ENCODE data around the gene VIPAS39.

The VIPAS39 gene

DNA sequence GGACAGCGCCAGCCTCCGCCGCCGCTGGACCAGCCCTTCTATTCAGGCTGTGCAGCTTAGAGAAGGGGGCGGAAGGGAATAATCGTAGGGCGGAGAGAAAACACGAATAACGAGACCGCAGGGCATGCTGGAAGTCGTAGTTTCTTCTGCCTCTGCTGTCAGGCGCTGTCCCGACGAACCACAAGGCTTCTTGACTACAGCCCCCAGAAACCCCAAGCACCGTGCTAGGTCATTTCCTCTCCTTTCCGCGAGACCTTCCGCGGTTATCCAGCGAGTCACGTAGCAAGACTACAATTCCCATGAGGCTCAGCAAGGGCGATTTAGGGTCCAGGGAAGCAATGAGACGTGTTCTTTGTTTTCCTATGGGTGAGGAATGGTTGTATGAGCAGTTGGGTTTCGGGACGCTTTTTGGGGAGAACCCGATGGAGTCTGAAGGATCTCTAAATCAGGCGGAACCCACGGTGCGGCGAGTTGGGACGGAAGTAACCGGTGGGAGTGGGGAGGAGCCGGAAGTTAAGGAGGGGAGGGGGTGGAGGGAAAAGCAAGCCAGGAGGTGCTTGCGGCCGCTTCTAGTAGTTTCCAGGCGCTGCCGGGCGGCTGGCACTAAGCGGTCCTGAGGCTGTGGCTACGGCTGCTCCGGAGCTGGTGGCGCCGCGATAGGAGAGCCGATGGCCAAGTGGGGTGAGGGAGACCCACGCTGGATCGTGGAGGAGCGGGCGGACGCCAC lies at the start of gene VIPAS39, which contains the start of gene AHSA1:
Gene VIPAS39, minus strand, starts transcription at position 80 of the 727 bp plus-strand sequence. CDS start 3,499 bp downstream, outside the sequence.
Gene AHSA1, plus strand, starts transcription at position 572 of the 727 bp plus-strand sequence. Its CDS starts 97 bp downstream, at position 669.
- Histone ChIP-seq H3K27ac (ENCODE audit: low read depth, low read length) (peak within 1 kb of the TSS; percentile 90), H2AFZ (ENCODE audit: low read length, unreplicated experiment) (peak within 1 kb of the TSS; percentile 99), H3K36me3 (ENCODE audit: insufficient read depth, low read length) (peaks cover 29% of the 10 kb centered on the region), H3K27me3 (ENCODE audit: insufficient read depth, low read length) (no peaks in the 10 kb centered on the region), H3K4me3 (ENCODE audit: low read depth, low read length) (peak within 1 kb of the TSS; percentile 96), H3K4me1 (ENCODE audit: control insufficient read depth, insufficient read depth, low read length, unreplicated experiment) (peaks cover 15% of the 10 kb centered on the region), H3K79me2 (ENCODE audit: control insufficient read depth, insufficient read depth, low read length, unreplicated experiment) (peaks cover 55% of the 10 kb centered on the region)

- no peak overlapping the region for H3K4me3 ChIP-seq (ENCODE audit: low read depth, low read length)
- peaks cover 3% of the 10 kb centered on the region for H3K4me1 ChIP-seq (ENCODE audit: control insufficient read depth, insufficient read depth, low read length, unreplicated experiment)
- H3K79me2 ChIP-seq (ENCODE audit: control insufficient read depth, insufficient read depth, low read length, unreplicated experiment): no peaks in the 10 kb centered on the region
- no peak overlapping the region for H3K27ac ChIP-seq (ENCODE audit: low read depth, low read length)
- H3K27me3 ChIP-seq (ENCODE audit: insufficient read depth, low read length): peaks cover 7% of the 10 kb centered on the region
- H3K36me3 ChIP-seq (ENCODE audit: insufficient read depth, low read length): no peaks in the 10 kb centered on the region
- H2AFZ ChIP-seq (ENCODE audit: low read length, unreplicated experiment): no peak overlapping the region
Measured at GRCh38 chr14:77505031-77505430, 47.6 kb upstream of the VIPAS39 start.

DNA sequence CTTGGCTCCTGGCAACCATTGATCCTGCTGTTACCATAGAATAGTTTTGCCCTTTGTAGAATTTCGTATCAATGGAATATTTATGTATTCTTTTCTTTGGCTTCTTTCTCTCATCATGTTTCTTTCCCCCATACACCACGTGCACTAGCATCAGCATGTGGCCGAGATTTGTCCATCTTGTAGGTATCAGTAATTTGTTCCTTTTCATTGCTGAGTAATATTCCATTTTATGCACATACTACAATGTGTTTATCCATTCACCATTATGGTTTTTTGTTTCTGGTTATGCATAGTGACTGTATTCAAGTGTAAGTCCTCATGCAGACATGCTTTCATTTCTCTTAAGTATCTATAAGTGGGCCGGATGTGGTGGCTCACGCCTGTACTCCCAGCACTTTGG lies 45.7 kb upstream of the VIPAS39 start:
- H3K4me1 ChIP-seq (ENCODE audit: control insufficient read depth, insufficient read depth, low read length, unreplicated experiment): no peaks in the 10 kb centered on the region
- H3K27ac ChIP-seq (ENCODE audit: low read depth, low read length): no peak overlapping the region
- H2AFZ ChIP-seq (ENCODE audit: low read length, unreplicated experiment): no peak overlapping the region
- H3K4me3 ChIP-seq (ENCODE audit: low read depth, low read length): no peak overlapping the region
- H3K27me3 ChIP-seq (ENCODE audit: insufficient read depth, low read length): peaks cover 25% of the 10 kb centered on the region
- H3K79me2 ChIP-seq (ENCODE audit: control insufficient read depth, insufficient read depth, low read length, unreplicated experiment): no peaks in the 10 kb centered on the region
- no peaks in the 10 kb centered on the region for H3K36me3 ChIP-seq (ENCODE audit: insufficient read depth, low read length)

- Histone ChIP-seq H3K27me3 (ENCODE audit: insufficient read depth, low read length) (peaks cover 30% of the 10 kb centered on the region), H3K79me2 (ENCODE audit: control insufficient read depth, insufficient read depth, low read length, unreplicated experiment) (no peaks in the 10 kb centered on the region), H3K27ac (ENCODE audit: low read depth, low read length) (no peak overlapping the region), H3K4me3 (ENCODE audit: low read depth, low read length) (no peak overlapping the region), H3K36me3 (ENCODE audit: insufficient read depth, low read length) (no peaks in the 10 kb centered on the region), H3K4me1 (ENCODE audit: control insufficient read depth, insufficient read depth, low read length, unreplicated experiment) (no peaks in the 10 kb centered on the region), H2AFZ (ENCODE audit: low read length, unreplicated experiment) (no peak overlapping the region)
Measured at GRCh38 chr14:77502109-77502782, 44.8 kb upstream of the VIPAS39 start.

DNA sequence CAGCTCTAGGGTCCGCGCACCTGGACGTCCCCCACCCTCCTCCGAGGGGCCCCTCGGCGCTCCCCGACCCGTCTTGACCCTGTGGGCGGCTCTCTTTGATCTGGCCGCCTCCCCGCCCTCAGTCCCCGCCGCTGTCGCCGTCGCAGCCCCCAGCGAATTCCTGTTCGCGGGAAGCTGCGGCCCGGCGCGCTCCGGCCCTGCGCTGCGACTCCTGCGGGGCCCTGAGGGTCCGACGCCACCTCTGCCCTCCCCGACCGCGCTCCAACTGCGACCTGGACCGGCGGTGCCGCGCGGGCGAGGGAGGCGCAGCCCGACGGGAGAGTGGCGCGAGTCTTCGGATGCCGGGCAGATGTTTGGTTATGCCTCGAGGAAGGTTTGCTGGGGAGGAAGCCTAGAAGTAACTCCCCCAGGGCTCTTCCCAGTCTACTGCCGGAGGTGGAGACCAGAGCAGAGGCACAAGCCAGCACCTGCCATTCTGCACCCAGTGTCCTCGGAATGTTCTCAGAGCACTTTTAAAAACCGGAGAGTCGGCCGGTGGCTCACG lies 41.7 kb upstream of the VIPAS39 start:
- H3K4me3 ChIP-seq (ENCODE audit: low read depth, low read length): peak overlapping the region; percentile 75
- H2AFZ ChIP-seq (ENCODE audit: low read length, unreplicated experiment): peak overlapping the region; percentile 12
- H3K36me3 ChIP-seq (ENCODE audit: insufficient read depth, low read length): no peaks in the 10 kb centered on the region
- no peaks in the 10 kb centered on the region for H3K4me1 ChIP-seq (ENCODE audit: control insufficient read depth, insufficient read depth, low read length, unreplicated experiment)
- no peak overlapping the region for H3K27ac ChIP-seq (ENCODE audit: low read depth, low read length)
- H3K27me3 ChIP-seq (ENCODE audit: insufficient read depth, low read length): peaks cover 30% of the 10 kb centered on the region
- H3K79me2 ChIP-seq (ENCODE audit: control insufficient read depth, insufficient read depth, low read length, unreplicated experiment): no peaks in the 10 kb centered on the region

DNA sequence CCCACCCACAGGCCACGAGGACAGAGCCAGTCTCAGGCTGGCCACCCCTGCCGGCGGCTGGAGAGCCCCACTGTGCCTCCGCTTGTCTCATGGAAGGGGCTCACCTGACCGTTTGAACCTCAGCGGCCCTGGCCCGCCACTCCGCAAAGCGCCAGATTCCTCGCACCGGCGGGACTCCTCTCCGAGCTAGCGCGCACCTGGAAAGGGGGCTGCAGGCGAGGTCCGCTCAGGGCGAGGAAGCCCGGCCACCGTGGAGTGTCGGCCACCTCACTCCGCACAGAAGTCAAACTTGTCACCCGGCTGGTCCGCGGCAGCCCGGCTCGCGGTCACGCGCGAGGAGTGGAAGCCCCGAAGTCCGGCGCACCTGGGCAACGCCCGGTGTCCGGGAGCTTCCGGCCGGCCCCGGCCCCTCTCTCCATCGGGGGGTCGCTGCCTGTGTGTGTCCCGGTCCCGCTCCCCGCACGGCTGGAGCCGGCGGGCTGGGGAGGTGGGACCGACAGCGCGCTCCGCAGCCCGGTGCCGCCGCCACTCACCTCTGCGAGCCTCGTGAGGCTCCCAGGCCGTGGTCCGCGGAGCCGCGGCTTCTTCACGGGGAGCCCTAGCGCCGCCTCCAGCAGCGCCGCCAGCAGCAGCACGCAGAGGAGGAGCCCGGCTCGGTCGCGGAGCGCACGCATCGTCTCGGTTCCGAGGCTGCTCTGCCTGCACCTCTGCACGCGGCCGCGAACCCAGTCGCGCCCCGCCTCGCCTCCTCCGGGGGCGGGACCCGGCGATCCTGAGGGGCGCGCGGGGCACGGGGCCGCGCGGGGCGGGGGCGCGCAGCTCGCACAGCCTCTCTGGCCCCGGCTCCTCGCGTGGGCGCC lies 40.9 kb upstream of the VIPAS39 start, which contains the start of gene ISM2:
Gene ISM2, minus strand, starts transcription at position 697 of the 860 bp plus-strand sequence. Its CDS starts 23 bp downstream, at position 674.
- no peaks in the 10 kb centered on the region for H3K36me3 ChIP-seq (ENCODE audit: insufficient read depth, low read length)
- H2AFZ ChIP-seq (ENCODE audit: low read length, unreplicated experiment): peak within 1 kb of the TSS; percentile 12
- peak within 1 kb of the TSS; percentile 75 for H3K4me3 ChIP-seq (ENCODE audit: low read depth, low read length)
- no peaks in the 10 kb centered on the region for H3K79me2 ChIP-seq (ENCODE audit: control insufficient read depth, insufficient read depth, low read length, unreplicated experiment)
- H3K4me1 ChIP-seq (ENCODE audit: control insufficient read depth, insufficient read depth, low read length, unreplicated experiment): no peaks in the 10 kb centered on the region
- peaks cover 30% of the 10 kb centered on the region for H3K27me3 ChIP-seq (ENCODE audit: insufficient read depth, low read length)
- no peak within 1 kb of the TSS for H3K27ac ChIP-seq (ENCODE audit: low read depth, low read length)

DNA sequence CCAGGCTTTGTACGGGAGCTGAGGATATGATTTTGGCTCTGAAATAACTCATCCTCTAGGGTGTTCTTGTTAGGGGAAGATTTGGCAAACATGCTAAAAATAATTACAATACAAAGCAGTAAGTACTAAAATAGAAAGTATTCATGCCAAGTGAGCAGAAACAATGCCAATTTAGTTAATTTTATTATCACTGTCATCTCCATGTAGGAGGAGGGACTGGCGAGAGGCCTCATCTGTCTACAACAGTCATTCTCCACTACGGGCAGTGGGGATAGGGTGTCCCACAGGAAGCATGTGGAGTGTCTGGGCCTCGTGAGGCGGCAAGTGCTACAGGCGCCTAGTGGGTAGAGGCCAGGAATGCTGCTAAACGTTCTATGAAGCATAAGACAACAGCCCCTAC lies 37.9 kb upstream of the VIPAS39 start:
- H3K79me2 ChIP-seq (ENCODE audit: control insufficient read depth, insufficient read depth, low read length, unreplicated experiment): no peaks in the 10 kb centered on the region
- H3K27ac ChIP-seq (ENCODE audit: low read depth, low read length): no peak overlapping the region
- no peak overlapping the region for H2AFZ ChIP-seq (ENCODE audit: low read length, unreplicated experiment)
- H3K27me3 ChIP-seq (ENCODE audit: insufficient read depth, low read length): peaks cover 26% of the 10 kb centered on the region
- H3K4me1 ChIP-seq (ENCODE audit: control insufficient read depth, insufficient read depth, low read length, unreplicated experiment): no peaks in the 10 kb centered on the region
- H3K4me3 ChIP-seq (ENCODE audit: low read depth, low read length): no peak overlapping the region
- no peaks in the 10 kb centered on the region for H3K36me3 ChIP-seq (ENCODE audit: insufficient read depth, low read length)

DNA sequence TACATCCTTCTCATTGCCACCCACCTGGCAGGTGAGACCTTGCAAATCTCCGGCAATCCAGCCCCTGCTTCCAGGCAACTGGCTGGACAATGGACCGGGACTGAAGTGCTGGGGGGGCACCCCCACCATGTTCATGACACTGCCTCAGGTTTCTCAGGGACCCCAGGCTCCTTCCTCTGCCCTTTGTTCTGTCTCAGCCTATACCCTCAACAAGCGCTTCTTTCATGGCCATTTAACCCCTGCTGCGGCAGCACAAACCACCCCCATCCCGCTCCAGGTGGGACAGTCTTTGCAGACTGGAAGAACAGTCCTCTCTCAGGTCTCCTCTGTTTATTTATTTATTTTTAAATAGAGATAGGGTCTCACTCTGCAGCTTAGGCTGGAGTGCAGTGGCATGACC lies 33.7 kb upstream of the VIPAS39 start:
- no peaks in the 10 kb centered on the region for H3K79me2 ChIP-seq (ENCODE audit: control insufficient read depth, insufficient read depth, low read length, unreplicated experiment)
- no peaks in the 10 kb centered on the region for H3K4me1 ChIP-seq (ENCODE audit: control insufficient read depth, insufficient read depth, low read length, unreplicated experiment)
- H3K36me3 ChIP-seq (ENCODE audit: insufficient read depth, low read length): no peaks in the 10 kb centered on the region
- no peak overlapping the region for H2AFZ ChIP-seq (ENCODE audit: low read length, unreplicated experiment)
- H3K27ac ChIP-seq (ENCODE audit: low read depth, low read length): no peak overlapping the region
- H3K27me3 ChIP-seq (ENCODE audit: insufficient read depth, low read length): no peaks in the 10 kb centered on the region
- no peak overlapping the region for H3K4me3 ChIP-seq (ENCODE audit: low read depth, low read length)

- no peaks in the 10 kb centered on the region for H3K27me3 ChIP-seq (ENCODE audit: insufficient read depth, low read length)
- H3K79me2 ChIP-seq (ENCODE audit: control insufficient read depth, insufficient read depth, low read length, unreplicated experiment): no peaks in the 10 kb centered on the region
- H3K4me3 ChIP-seq (ENCODE audit: low read depth, low read length): no peak overlapping the region
- H2AFZ ChIP-seq (ENCODE audit: low read length, unreplicated experiment): no peak overlapping the region
- H3K4me1 ChIP-seq (ENCODE audit: control insufficient read depth, insufficient read depth, low read length, unreplicated experiment): no peaks in the 10 kb centered on the region
- no peak overlapping the region for H3K27ac ChIP-seq (ENCODE audit: low read depth, low read length)
- H3K36me3 ChIP-seq (ENCODE audit: insufficient read depth, low read length): no peaks in the 10 kb centered on the region
Measured at GRCh38 chr14:77490347-77490986, 33.1 kb upstream of the VIPAS39 start.

- Histone ChIP-seq H2AFZ (ENCODE audit: low read length, unreplicated experiment) (no peak overlapping the region), H3K4me1 (ENCODE audit: control insufficient read depth, insufficient read depth, low read length, unreplicated experiment) (no peaks in the 10 kb centered on the region), H3K4me3 (ENCODE audit: low read depth, low read length) (no peak overlapping the region), H3K79me2 (ENCODE audit: control insufficient read depth, insufficient read depth, low read length, unreplicated experiment) (no peaks in the 10 kb centered on the region), H3K27me3 (ENCODE audit: insufficient read depth, low read length) (no peaks in the 10 kb centered on the region), H3K27ac (ENCODE audit: low read depth, low read length) (no peak overlapping the region), H3K36me3 (ENCODE audit: insufficient read depth, low read length) (no peaks in the 10 kb centered on the region)
Measured at GRCh38 chr14:77489041-77489440, 31.6 kb upstream of the VIPAS39 start.
